ENCODE results near the gene HPCAL1.
A peak's percentile ranks its signal among the peaks of the same experiment; 100 is the strongest.

HPCAL1 gene

DNA sequence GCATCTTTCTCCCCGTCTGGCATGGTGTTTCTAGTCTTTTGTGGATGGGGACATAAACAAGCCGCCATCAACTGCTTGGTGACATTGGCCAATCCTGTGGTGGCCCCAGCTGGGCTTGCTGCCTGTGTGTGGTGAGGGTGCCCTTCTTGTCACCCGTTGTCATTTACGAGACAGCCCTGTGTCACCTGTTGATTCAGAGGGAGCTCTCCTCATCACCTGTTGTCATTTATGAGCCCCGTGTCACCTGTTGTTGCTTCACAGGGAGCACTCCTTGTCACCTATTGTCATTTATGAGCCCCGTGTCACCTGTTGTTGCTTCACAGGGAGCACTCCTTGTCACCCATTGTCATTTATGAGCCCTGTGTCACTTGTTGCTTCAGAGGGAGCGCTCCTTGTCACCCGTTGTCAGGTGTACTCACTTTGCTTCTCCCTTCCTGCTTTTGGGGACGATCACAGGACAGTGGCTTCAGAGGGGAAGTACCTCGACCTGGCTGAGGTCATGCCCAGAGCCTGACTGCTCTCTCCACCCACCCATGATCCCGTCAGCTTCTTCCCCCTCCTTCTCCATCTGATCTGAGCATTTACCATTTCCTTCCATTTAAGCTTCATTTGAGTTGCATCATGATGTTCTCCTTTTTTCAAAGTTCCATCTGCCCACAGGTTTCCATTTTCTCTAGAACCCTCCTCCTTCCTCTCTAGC, 29.1 kb downstream of the HPCAL1 start:
- H3K36me3 Mint-ChIP-seq, result peaks cover 8 to 13% of the 10 kb centered on the region in 2 donors
- peaks cover 61 to 68% of the 10 kb centered on the region in 2 donors for H3K4me1 Mint-ChIP-seq
- H3K4me3 Mint-ChIP-seq, result peak overlapping the region; percentile 78 to 88
- peak; percentile 78 for DNase-seq
- peak overlapping the region; percentile 95 for H3K27ac Mint-ChIP-seq
- H3K27me3 Mint-ChIP-seq, result no peaks in the 10 kb centered on the region
- peaks cover 7% of the 10 kb centered on the region in 2 donors for H3K9me3 Mint-ChIP-seq
- ATAC-seq (replicated peaks), result peak; percentile 90

DNA sequence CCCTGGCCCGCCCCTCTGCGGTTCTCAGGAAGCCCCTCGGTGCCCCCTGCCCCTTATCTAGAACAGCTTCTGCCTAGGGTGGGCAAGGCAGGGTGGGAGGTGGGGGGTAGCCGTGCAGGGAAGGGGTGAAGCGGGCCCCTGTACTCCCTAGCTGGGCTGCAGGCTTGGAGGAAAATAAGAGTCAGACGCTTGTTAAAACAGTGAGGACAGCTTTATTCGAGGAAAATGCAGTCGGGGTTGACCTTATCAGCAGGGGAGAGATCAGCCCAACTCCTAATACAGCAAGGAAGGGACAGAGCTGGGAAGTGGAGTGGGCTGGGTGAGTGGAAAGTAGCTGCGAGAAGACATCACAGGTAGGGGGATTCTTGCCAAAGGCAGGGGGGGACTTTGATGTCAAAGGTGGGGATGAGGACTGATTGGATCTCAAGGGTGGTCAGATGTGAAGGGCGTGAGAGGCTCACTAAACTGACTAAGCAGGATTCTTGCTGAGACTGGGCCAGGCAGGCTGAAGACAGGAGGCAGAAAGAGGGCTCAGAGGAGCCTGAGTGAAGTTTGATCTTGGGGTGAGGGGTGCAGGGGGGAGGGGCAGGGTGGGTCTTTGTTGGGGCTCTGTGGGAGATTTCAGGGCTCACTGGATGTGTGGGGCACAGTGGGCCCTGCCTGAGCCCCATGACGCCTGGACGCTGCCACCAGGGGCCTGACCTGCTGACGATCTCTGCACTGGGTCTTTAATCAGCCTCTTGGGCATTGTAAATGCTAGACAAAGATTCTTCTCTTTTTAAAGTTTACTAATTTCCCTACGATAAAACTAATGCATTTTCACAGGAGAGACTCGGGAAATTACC, 29.9 kb downstream of the HPCAL1 start:
- H3K27ac Mint-ChIP-seq, result peak overlapping the region; percentile 95
- H3K4me3 Mint-ChIP-seq, result peak overlapping the region; percentile 78 to 88
- peaks cover 7% of the 10 kb centered on the region in 2 donors for H3K9me3 Mint-ChIP-seq
- peaks cover 8 to 16% of the 10 kb centered on the region in 2 donors for H3K36me3 Mint-ChIP-seq
- DNase-seq (no peak), ATAC-seq (replicated peaks) (peak; percentile 40 to 51)
- H3K4me1 Mint-ChIP-seq, result peaks cover 60 to 64% of the 10 kb centered on the region in 2 donors
- H3K27me3 Mint-ChIP-seq, result no peaks in the 10 kb centered on the region

DNA sequence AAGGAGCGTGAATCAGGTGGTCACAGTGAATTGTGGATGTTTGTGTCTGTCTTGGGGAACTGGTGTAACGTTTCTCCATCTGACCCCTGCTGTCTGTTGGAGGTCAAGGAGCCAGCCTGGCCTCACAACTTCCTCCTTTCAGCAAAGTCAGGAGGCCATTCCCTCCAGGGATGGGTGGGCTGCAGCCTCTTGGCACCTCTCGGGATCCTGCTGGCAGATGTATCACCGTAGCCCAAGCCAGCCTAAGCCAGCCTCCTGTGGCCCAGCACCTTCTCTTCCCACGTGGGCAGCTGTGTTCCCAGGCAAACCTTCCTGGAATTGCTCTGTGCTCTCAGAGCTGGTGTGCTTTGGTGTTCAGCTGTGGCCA, 30.5 kb downstream of the HPCAL1 start:
- no peaks in the 10 kb centered on the region for H3K27me3 Mint-ChIP-seq
- DNase-seq (no peak), ATAC-seq (replicated peaks) (no peak)
- H3K4me3 Mint-ChIP-seq, result peak overlapping the region; percentile 78 to 88
- H3K27ac Mint-ChIP-seq, result peak overlapping the region; percentile 95
- H3K4me1 Mint-ChIP-seq, result peaks cover 57 to 61% of the 10 kb centered on the region in 2 donors
- H3K9me3 Mint-ChIP-seq, result peaks cover 7% of the 10 kb centered on the region in 2 donors
- H3K36me3 Mint-ChIP-seq, result peaks cover 8 to 22% of the 10 kb centered on the region in 2 donors

DNA sequence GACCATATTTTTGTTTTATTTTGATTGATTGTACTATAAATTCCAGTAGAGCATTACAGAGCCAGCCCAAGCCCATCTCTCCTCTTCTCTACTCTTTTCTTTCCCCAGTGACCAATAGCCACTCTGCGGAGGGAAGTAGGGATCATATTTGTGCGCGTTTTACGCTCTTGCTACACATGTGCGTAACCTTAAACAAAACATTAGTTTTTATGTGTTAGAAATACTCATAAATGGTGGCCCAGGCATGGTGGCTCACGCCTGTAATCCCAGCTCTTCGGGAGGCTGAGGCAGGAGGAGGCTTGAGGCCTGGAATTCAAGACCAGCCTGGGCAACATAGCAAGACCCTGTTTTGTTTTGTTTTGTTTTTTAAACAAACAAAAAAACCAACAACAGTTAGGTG, 31.3 kb downstream of the HPCAL1 start:
- Mint-ChIP-seq H3K27ac (no peak overlapping the region), H3K4me3 (no peak overlapping the region), H3K4me1 (peaks cover 58 to 60% of the 10 kb centered on the region in 2 donors), H3K36me3 (peaks cover 12 to 29% of the 10 kb centered on the region in 2 donors), H3K9me3 (peaks cover 7% of the 10 kb centered on the region in 2 donors), H3K27me3 (no peaks in the 10 kb centered on the region)
- DNase-seq (no peak), ATAC-seq (replicated peaks) (no peak)

DNA sequence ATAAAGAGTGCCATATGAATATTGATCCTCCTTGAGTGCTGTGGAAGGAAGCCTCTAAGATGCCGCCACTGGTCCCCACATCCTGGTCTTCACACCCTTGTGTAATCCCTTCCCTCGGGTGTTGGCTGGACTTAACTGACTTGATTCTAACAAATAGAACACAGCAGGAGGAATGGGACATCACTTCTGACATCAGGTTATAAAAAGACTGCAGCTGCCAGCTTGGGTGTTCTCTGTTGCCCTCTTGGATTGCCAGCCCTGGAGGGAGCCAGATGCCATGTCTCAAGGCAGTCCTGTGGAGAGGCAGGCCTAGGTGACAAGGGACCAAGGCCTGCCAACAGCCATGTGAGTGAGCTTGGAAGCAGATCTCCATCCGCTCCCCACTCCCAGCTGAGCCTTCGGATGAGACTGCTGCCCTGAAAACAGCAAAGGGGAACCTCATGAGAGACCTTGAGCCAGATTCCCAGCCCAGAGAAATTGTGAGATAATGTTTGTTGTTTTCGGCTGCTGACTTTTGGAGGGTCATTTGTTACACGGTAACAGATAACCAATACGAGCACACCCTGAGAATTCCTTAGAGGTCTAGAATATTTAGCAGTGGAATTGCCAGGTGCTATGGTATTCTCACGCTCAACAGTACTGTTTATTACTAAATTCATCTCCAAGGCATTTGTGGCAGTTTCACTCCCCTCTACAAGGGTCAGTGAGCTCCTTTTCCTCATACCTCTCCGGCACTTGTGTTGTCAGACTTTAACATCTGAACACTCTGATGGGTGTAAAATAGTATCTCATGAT, 32.5 kb downstream of the HPCAL1 start:
- H3K9me3 Mint-ChIP-seq, result peaks cover 7% of the 10 kb centered on the region in 2 donors
- H3K4me1 Mint-ChIP-seq, result peaks cover 47 to 58% of the 10 kb centered on the region in 2 donors
- DNase-seq, result no peak
- ATAC-seq (replicated peaks), result no peak
- H3K27me3 Mint-ChIP-seq, result no peaks in the 10 kb centered on the region
- H3K36me3 Mint-ChIP-seq, result peaks cover 12 to 29% of the 10 kb centered on the region in 2 donors
- H3K27ac Mint-ChIP-seq, result peak overlapping the region; percentile 26
- H3K4me3 Mint-ChIP-seq, result no peak overlapping the region

DNA sequence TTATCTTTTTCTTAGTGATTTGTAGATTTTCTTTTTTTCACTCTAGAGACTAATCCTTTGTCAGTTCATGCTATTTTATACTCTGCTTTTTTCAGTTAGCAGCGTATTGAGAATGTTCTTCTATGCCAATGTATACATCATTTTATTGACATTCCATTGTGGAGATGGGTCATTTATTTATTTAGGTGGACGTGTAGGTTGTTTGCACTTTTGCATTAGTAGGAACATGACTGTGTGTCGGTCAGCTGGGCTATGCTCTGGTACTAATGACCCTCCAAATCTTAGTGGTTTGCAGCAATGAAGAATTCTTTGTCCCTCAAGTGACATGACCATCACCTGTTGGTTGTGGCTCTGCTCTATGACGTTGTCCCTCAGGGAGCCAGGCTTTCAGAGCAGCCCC, 33.6 kb downstream of the HPCAL1 start:
- no peak for ATAC-seq (replicated peaks)
- Mint-ChIP-seq H3K9me3 (peaks cover 7% of the 10 kb centered on the region in 2 donors), H3K4me1 (peaks cover 39 to 57% of the 10 kb centered on the region in 2 donors), H3K27me3 (no peaks in the 10 kb centered on the region), H3K27ac (no peak overlapping the region), H3K4me3 (no peak overlapping the region), H3K36me3 (peaks cover 12 to 29% of the 10 kb centered on the region in 2 donors)
- no peak for DNase-seq

DNA sequence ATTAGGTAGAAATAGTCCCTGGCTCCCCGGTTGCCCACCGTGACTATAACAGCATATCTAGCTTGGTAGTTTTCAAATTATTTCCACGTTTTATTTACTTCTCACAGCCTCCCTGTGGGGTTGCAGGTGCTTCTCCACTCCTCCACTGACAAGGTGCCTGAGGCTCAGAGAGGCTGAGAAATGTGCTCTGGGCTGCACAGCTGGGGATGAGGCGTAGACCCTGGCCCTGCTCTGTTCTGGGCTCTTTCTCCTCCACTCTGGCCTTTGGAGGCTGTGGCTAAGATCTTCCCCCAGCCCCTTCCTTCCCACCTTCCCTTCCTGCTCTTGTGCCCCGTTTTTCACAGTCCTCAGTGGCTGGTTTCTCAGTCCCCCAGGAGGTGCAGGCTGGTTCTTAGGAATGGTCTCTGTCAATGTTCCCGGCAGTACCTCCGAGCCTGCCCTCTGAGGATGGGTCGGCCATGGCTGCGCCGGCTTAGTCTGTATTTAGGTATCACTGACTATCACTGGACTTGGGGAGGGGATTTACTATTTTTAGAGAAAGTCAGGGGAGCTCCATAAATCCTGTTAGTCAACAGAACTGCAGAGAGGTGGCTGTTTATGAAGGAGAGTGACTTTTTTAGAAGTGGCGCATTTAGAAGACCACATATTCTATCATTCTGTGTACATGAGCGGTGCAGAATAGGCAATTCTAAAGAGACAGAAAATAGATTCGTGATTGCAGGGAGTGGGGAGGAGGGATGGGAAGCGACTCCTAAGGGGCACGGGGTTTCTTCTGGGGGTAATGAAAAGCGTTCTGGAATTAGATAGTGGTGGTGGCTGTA, 35.0 kb downstream of the HPCAL1 start:
- Mint-ChIP-seq H3K27ac (peak overlapping the region; percentile 20), H3K27me3 (no peaks in the 10 kb centered on the region), H3K4me1 (peaks cover 26 to 45% of the 10 kb centered on the region in 2 donors), H3K4me3 (no peak overlapping the region), H3K9me3 (peaks cover 7% of the 10 kb centered on the region in 2 donors), H3K36me3 (peaks cover 12 to 29% of the 10 kb centered on the region in 2 donors)
- ATAC-seq (replicated peaks) (no peak), DNase-seq (no peak)

DNA sequence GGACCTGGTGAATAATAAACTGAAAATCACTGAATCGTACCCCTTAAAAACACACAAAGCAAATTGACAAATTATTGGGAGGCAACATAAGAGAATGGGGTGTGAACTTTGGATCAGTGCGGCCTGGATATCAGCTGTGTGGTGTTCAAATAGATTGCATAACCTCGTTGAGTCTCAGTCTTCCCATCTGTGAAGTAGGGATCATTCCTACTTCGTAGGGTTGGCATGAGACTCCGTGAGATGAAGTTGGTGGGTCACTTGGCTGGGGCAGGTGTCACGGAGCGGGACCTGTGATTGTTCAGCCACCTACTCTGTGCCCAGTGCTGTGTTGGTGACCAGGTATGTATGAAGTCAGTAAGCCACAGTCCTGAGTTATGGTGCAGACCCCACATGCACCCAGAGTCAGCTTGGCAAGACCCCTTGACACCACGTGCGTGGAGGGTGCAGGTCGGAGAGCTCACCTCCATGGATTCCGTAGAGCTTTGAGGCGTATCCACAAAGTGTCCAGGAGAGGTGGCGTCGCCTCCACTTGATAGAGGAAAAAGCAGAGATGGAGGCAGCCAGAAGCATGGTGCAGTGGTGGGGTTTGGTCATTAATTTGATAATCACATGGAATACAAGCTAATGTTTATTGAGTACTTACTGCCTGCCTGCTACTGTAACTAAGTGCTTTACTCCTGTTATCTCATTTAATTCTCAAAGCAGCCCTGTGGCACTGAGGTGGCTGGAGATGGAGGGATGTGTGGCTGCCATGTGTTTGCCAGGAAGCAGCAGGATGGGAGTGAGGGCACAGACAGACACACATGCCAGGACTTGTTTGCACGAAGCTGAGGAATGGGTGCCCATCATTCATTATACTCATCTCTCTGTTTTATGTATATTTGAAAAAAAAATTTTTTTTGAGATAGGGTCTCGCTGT, 35.8 kb downstream of the HPCAL1 start:
- H3K36me3 Mint-ChIP-seq, result peaks cover 12 to 33% of the 10 kb centered on the region in 2 donors
- DNase-seq (no peak), ATAC-seq (replicated peaks) (no peak)
- H3K27me3 Mint-ChIP-seq, result no peaks in the 10 kb centered on the region
- peaks cover 7% of the 10 kb centered on the region in 2 donors for H3K9me3 Mint-ChIP-seq
- peaks cover 24 to 45% of the 10 kb centered on the region in 2 donors for H3K4me1 Mint-ChIP-seq
- no peak overlapping the region for H3K4me3 Mint-ChIP-seq
- peak overlapping the region; percentile 75 for H3K27ac Mint-ChIP-seq

DNA sequence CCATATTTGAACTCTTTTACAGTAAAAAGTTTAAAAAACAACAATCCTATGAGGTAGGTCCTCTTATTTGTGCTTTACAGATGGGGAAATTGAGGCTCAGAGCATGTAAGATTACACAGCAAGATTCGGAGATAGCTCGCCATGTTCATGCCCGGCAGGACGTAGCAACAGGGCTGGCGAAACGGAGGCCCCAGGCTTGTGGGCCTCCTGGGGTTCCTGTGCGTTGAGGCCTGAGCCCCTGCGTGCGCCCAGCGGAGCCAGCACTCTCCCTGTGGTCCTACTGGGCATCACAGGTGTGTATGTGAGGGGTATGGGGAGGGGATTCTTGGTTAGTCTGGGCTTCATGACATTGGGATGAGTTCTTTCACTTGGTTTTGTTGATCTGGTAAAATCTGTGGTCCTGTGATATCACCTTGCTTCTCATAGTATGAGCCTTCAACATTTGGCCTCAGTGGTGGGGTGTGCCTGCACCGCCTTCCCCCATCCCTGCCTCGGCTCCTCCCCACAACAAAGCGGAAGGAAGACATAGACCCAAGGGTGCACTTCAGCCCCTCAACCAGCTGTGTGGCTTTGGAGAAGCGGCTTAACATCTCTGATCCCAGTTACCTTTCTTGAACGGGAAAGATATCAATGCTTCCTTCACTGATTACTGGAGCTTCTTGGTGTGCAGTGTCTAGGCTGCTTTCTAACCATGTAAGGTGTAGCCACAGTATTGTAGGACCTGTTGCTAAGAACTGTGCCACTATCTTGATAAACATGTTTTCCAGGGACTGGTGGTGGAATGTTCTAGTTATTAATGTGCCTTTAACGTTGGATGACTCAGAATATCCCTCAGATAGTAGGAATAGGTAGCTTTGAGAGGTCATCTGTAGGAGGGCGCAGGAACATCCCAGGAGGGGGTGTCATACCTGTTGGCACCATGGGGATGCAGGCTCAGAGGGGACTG, 37.2 kb downstream of the HPCAL1 start:
- DNase-seq (no peak), ATAC-seq (replicated peaks) (no peak)
- peaks cover 35 to 55% of the 10 kb centered on the region in 2 donors for H3K4me1 Mint-ChIP-seq
- peaks cover 7 to 28% of the 10 kb centered on the region in 2 donors for H3K36me3 Mint-ChIP-seq
- H3K4me3 Mint-ChIP-seq, result no peak overlapping the region
- peaks cover 4% of the 10 kb centered on the region in 2 donors for H3K9me3 Mint-ChIP-seq
- peak overlapping the region; percentile 20 for H3K27ac Mint-ChIP-seq
- no peaks in the 10 kb centered on the region for H3K27me3 Mint-ChIP-seq

DNA sequence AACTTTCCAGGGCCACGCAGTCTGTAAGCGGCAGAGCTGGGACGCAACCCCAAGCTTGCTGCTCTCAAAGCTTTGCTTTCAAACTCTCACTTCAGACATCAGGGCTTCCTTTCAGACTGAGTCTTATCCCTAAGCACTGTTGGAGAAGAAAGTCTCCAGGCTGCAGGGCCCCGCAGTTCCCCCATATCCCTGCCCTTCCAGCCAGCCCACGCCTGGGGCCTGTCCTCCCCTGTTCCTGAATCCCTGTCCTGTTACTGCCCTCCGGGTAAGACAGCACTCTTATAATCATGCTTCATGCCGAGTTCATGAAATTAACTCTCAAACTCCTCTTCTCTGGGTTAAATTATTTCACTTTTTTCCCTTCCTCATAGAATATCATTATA, 37.9 kb downstream of the HPCAL1 start:
- no peaks in the 10 kb centered on the region for H3K27me3 Mint-ChIP-seq
- H3K4me3 Mint-ChIP-seq, result no peak overlapping the region
- no peak overlapping the region for H3K27ac Mint-ChIP-seq
- DNase-seq (no peak), ATAC-seq (replicated peaks) (no peak)
- peaks cover 35 to 60% of the 10 kb centered on the region in 2 donors for H3K4me1 Mint-ChIP-seq
- peaks cover 4 to 21% of the 10 kb centered on the region in 2 donors for H3K36me3 Mint-ChIP-seq
- H3K9me3 Mint-ChIP-seq, result no peaks in the 10 kb centered on the region

DNA sequence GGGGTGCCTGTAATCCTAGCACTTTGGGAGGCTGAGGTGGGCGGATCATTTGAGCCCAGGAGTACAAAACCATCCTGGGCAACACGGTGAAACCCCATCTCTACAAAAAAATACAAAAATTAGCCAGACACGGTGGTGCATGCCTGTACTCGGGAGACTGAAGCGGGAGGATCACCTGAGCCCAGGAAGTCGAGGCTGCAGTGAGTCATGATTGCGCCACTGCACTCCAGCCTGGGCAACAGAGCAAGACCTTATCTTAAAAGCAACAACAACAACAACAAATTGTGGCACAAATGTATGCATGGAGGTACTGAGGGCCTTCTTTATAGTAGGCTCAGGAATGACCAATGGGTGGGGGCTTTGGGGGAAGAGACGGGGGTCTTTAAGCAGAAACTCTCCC, 38.5 kb downstream of the HPCAL1 start:
- H3K27me3 Mint-ChIP-seq, result no peaks in the 10 kb centered on the region
- H3K36me3 Mint-ChIP-seq, result peaks cover 4 to 20% of the 10 kb centered on the region in 2 donors
- peak overlapping the region; percentile 9 for H3K27ac Mint-ChIP-seq
- ATAC-seq (replicated peaks), result no peak
- no peak overlapping the region for H3K4me3 Mint-ChIP-seq
- H3K4me1 Mint-ChIP-seq, result peaks cover 39 to 66% of the 10 kb centered on the region in 2 donors
- no peaks in the 10 kb centered on the region for H3K9me3 Mint-ChIP-seq
- DNase-seq, result no peak
